Right atrium auricular region (tissue), 2 donors: ENCODE results near the gene NELFB. TPM values are rescaled to one million over a fixed set of nuclear protein-coding genes. Genes with fewer than 3 reads are reported as not detected.
"Not testable (repeated sequence)": the region's sequence is repeated elsewhere in the genome, so short reads cannot be mapped to it uniquely, and the experiment has no call there.

Experiments
- DNase-seq: peaks from one replicate; pipeline ENCODE4 v3.0.0-alpha.2; 2019; ENCODE audit warnings: low spot score
- H3K27ac ChIP-seq, 2 donors: fragments of 200-600 bp; sonication (generic); 1 replicate in 1 of 2; 2 replicates in 1 of 2; pipeline ENCODE4 v1.5.1; 2016 to 2019
- H3K27me3 ChIP-seq, 2 donors: fragments of 200-600 bp; sonication (generic); one replicate each; pipeline versions ENCODE4 v1.5.1 to v1.6.0; 2017 to 2019
- H3K36me3 ChIP-seq: fragments of 200-600 bp; sonication (generic); one replicate; pipeline ENCODE4 v1.5.1; 2016
- H3K4me1 ChIP-seq, 2 donors: fragments of 200-600 bp; sonication (generic); one replicate each; pipeline versions ENCODE4 v1.5.1 to v1.6.0; 2017 to 2019
- H3K4me3 ChIP-seq, 2 donors: fragments of 200-600 bp; sonication (generic); 1 replicate in 1 of 2; 2 replicates in 1 of 2; pipeline ENCODE4 v1.5.1; 2017 to 2019; ENCODE audit warnings: mild to moderate bottlenecking in 1 of 2, moderate library complexity in 1 of 2
- H3K9me3 ChIP-seq, 2 donors: fragments of 200-600 bp; sonication (generic); one replicate each; pipeline ENCODE4 v1.5.1; 2019
- CTCF ChIP-seq, 2 donors: fragments of 200-600 bp; sonication (generic); IDR thresholded peaks; one replicate each; pipeline ENCODE4 v1.5.1; 2019; ENCODE audit warnings: antibody characterized with exemption in 2 of 2
- total RNA-seq, 2 donors: library from RNA; depleted of rRNA; stranded (reverse); fragments of >200 nt; gene quantifications; one replicate each; pipeline ENCODE4 v1.1.0, GENCODE V29; 2016

Gene NELFB
- total RNA-seq, 2 donors from 2014 or later: 30.0 to 38.0 TPM

GRCh38 chr9:137236936-137237421 lies 18.1 kb upstream of the NELFB start:
- TF ChIP-seq CTCF (IDR thresholded peaks at IDR 0.05): no peak
- no peak for DNase-seq
- Histone ChIP-seq H3K36me3 (peaks cover 4% of the 10 kb centered on the region), H3K9me3 (no peaks in the 10 kb centered on the region), H3K4me1 (peaks cover 0 to 50% of the 10 kb centered on the region in 2 donors), H3K27me3 (no peaks in the 10 kb centered on the region), H3K27ac (peak overlapping the region; percentile 12 to 43), H3K4me3 (peak overlapping the region; percentile 0 to 32)

GRCh38 chr9:137237759-137238726 lies 17.1 kb upstream of the NELFB start:
- Histone ChIP-seq H3K4me3 (no peak overlapping the region), H3K27ac (peak overlapping the region in 1 of 2 donors; percentile 43), H3K36me3 (peaks cover 15% of the 10 kb centered on the region), H3K9me3 (no peaks in the 10 kb centered on the region), H3K4me1 (peaks cover 0 to 61% of the 10 kb centered on the region in 2 donors), H3K27me3 (no peaks in the 10 kb centered on the region)
- DNase-seq: no peak
- no peak for TF ChIP-seq CTCF (IDR thresholded peaks at IDR 0.05)

GRCh38 chr9:137239541-137240200 lies 15.5 kb upstream of the NELFB start:
- H3K4me1 ChIP-seq: peaks cover 0 to 74% of the 10 kb centered on the region in 2 donors
- peaks cover 23% of the 10 kb centered on the region for H3K36me3 ChIP-seq
- not testable (repeated sequence) for H3K9me3 ChIP-seq, DNase-seq, H3K27me3 ChIP-seq
- H3K4me3 ChIP-seq: peak overlapping the region; percentile 42 to 74
- H3K27ac ChIP-seq: peak overlapping the region; percentile 95 to 99

GRCh38 chr9:137240318-137240840 lies 14.7 kb upstream of the NELFB start:
- Histone ChIP-seq H3K27ac (peak overlapping the region; percentile 95 to 99), H3K4me1 (peaks cover 0 to 74% of the 10 kb centered on the region in 2 donors), H3K36me3 (peaks cover 23% of the 10 kb centered on the region), H3K4me3 (peak overlapping the region; percentile 42 to 74), H3K27me3 (no peaks in the 10 kb centered on the region), H3K9me3 (no peaks in the 10 kb centered on the region)
- peak; percentile 76 for DNase-seq
- peak in 1 of 2 donors; percentile 28 for TF ChIP-seq CTCF (IDR thresholded peaks at IDR 0.05)

- peak within 1 kb of the TSS; percentile 84 for H3K4me3 ChIP-seq
- no peak for TF ChIP-seq CTCF (IDR thresholded peaks at IDR 0.05)
- peak within 1 kb of the TSS; percentile 95 to 99 for H3K27ac ChIP-seq
- peak; percentile 100 for DNase-seq
- H3K36me3 ChIP-seq: peaks cover 23% of the 10 kb centered on the region
- H3K27me3 ChIP-seq: no peaks in the 10 kb centered on the region
- H3K4me1 ChIP-seq: peaks cover 0 to 68% of the 10 kb centered on the region in 2 donors
- H3K9me3 ChIP-seq: no peaks in the 10 kb centered on the region
These were observed 14.2 kb upstream of the NELFB start, which contains the start of gene TUBB4B for GRCh38 chr9:137240841-137241489. Gene TUBB4B (plus strand): TSS chr9:137241287. CDS start chr9:137241361, 74 bp downstream.
